Panc1 (cell line): ENCODE results near the gene SURF2. TPM values are rescaled to one million over a fixed set of nuclear protein-coding genes. Genes with fewer than 3 reads are reported as not detected.
"Not testable (repeated sequence)": the region's sequence is repeated elsewhere in the genome, so short reads cannot be mapped to it uniquely, and the experiment has no call there.

Source experiments
- ATAC-seq: fragments of 200-7000 bp; cut with Tn5 transposase; 2 replicates; pipeline ENCODE4 v1.9.1; 2020; ENCODE audit warnings: mild to moderate bottlenecking, moderate library complexity
- BruUV-seq: library from RNA; stranded (reverse); fragments of 400-500 nt; replicated peaks from 2 replicates; lab custom pipeline; 2021; lab: Mats Ljungman, UMichigan
- CTCF ChIA-PET: fragments of 300-600 bp; sonication (Branson Sonifier 250); formaldehyde crosslinking; loops from one replicate; lab custom pipeline; 2022; ENCODE audit warnings: antibody characterized with exemption; lab: Charles Lee
- POLR2A ChIA-PET: fragments of 300-600 bp; sonication (Branson Sonifier 250); formaldehyde crosslinking; loops from one replicate; lab custom pipeline; 2022; ENCODE audit warnings: antibody characterized with exemption; lab: Charles Lee
- DNase-seq: peaks from one replicate; pipeline ENCODE4 v3.0.0-alpha.2; 2010; ENCODE audit warnings: low read depth, low spot score
- H3K27ac ChIP-seq: 2 replicates; pipeline ENCODE4 v1.5.1; 2011; ENCODE audit warnings: mild to moderate bottlenecking, low read length, inconsistent platforms
- H3K27me3 ChIP-seq: fragments of 200-500 bp; sonication (Bioruptor generic); 2 replicates; pipeline ENCODE4 v1.6.0; 2014; ENCODE audit warnings: low read length, inconsistent platforms; ENCODE audit not compliant: control insufficient read depth, insufficient read depth
- H3K36me3 ChIP-seq: fragments of 200-500 bp; sonication (Bioruptor generic); 2 replicates; pipeline ENCODE4 v1.5.1; 2014; ENCODE audit warnings: inconsistent platforms, mild to moderate bottlenecking, low read length, moderate library complexity; ENCODE audit not compliant: control insufficient read depth, insufficient read depth
- H3K4me1 ChIP-seq: 2 replicates; pipeline ENCODE4 v1.5.1; 2011; ENCODE audit warnings: inconsistent platforms, mild to moderate bottlenecking, low read length, moderate library complexity; ENCODE audit not compliant: control insufficient read depth, insufficient read depth
- H3K4me3 ChIP-seq, 2 experiments: 2 replicates each; pipeline ENCODE4 v1.5.1; 2011 to 2012; ENCODE audit warnings: low read depth in 2 of 2, low read length in 2 of 2, mild to moderate bottlenecking in 2 of 2, inconsistent platforms in 1 of 2, moderate library complexity in 1 of 2
- H3K9me3 ChIP-seq: fragments of 200-500 bp; sonication (Bioruptor generic); 2 replicates; pipeline ENCODE4 v1.5.1; 2014; ENCODE audit warnings: low read depth, mild to moderate bottlenecking, inconsistent platforms, low read length, moderate library complexity; ENCODE audit not compliant: control insufficient read depth, insufficient read depth
- POLR2AphosphoS5 ChIP-seq: IDR thresholded peaks from 2 replicates; pipeline ENCODE4 v1.6.1; 2012; ENCODE audit warnings: mild to moderate bottlenecking, low read depth, low read length, moderate library complexity
- SIN3A ChIP-seq: IDR thresholded peaks from 2 replicates; pipeline ENCODE4 v1.6.1; 2012; ENCODE audit warnings: low read depth, mild to moderate bottlenecking, low read length, moderate library complexity, borderline replicate concordance; ENCODE audit not compliant: insufficient read depth
- TCF7L2 ChIP-seq: IDR thresholded peaks from 2 replicates; pipeline ENCODE4 v1.6.1; 2011; ENCODE audit warnings: mild to moderate bottlenecking, low read depth, low read length, inconsistent platforms
- in situ Hi-C: cut with HindIII; loops from 2 replicates; pipeline ENCODE4 v1.10.0; 2016; ENCODE audit warnings: low sequenced_read_pairs, low pct_unique_long_range_greater_than_20kb
- intact Hi-C: fragments of 100-400 bp; cut with micrococcal nuclease; formaldehyde crosslinking; loops from one replicate; pipeline ENCODE4 v1.10.0; 2022; ENCODE audit not compliant: unreplicated experiment
- total RNA-seq: library from RNA; stranded (reverse); gene quantifications from one replicate; pipeline ENCODE4 v1.2.1, GENCODE V29; 2021; ENCODE audit not compliant: unreplicated experiment
- TF ChIP-seq, protein P1 (sequence below), 2 experiments: IDR thresholded peaks; 2 replicates each; pipeline ENCODE4 v1.6.1; 2011 to 2012; ENCODE audit warnings: low read depth in 2 of 2, control low read depth in 1 of 2, low read length in 1 of 2, mild to moderate bottlenecking in 1 of 2, moderate library complexity in 1 of 2; ENCODE audit not compliant: insufficient read depth in 1 of 2
- TF ChIP-seq, protein P2 (sequence below): fragments of 450-650 bp; IDR thresholded peaks from 2 replicates; pipeline ENCODE4 v1.5.1; 2017; ENCODE audit warnings: mild to moderate bottlenecking

Gene SURF2
- total RNA-seq, 1 experiment from 2014 or later: 19.2 TPM

DNA sequence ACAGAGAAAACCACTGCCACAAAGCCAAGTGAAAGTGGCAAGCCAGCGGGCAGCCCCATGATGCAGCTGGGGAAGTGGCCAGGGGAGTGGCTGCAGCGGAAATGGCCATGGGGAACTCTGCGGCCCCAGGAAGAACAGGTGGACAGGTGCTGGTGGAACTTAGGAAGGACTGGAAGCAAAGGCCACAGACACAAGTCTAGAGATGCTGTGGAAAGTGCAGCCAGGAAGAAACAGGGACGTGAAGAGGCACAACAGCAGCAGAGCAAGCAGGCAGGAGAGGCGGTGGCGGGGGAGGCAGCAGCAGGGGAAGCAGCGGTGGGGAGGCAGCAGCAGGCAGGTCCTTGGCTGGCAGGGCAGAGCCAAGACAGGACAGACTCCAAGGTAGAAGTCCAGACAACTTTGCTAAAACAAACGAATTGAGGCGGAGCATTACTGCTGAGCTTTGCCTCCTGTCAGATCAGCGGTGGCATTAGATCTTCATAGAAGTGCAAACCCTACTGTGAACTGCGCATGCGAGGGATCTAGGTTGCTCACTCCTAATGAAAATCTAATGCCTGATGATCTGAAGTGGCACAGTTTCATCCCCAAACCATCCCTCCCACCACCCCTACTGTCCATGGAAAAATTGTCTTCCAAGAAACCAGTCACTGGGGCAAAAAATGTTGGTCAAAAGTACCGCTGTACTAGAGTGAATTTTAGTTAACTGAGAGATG lies 32.2 kb upstream of the SURF2 start:
- CTCF ChIA-PET: no interaction called here
- no peaks in the 10 kb centered on the region for H3K27me3 ChIP-seq

GRCh38 chr9:133327021-133327420 lies 29.3 kb upstream of the SURF2 start:
- H3K4me1 ChIP-seq, POLR2A ChIA-PET, intact Hi-C loops, BruUV-seq, in situ Hi-C loops, H3K4me3 ChIP-seq, DNase-seq, H3K27ac ChIP-seq, ATAC-seq, H3K27me3 ChIP-seq, H3K9me3 ChIP-seq, CTCF ChIA-PET, H3K36me3 ChIP-seq: not testable (repeated sequence)

More for the DNA sequence above, 32.2 kb upstream of the SURF2 start:
- ATAC-seq: no peak
- TF ChIP-seq SIN3A: no peak
- no peak for TF ChIP-seq POLR2AphosphoS5
- TF ChIP-seq TCF7L2: no peak
- TF ChIP-seq, protein P1, sequence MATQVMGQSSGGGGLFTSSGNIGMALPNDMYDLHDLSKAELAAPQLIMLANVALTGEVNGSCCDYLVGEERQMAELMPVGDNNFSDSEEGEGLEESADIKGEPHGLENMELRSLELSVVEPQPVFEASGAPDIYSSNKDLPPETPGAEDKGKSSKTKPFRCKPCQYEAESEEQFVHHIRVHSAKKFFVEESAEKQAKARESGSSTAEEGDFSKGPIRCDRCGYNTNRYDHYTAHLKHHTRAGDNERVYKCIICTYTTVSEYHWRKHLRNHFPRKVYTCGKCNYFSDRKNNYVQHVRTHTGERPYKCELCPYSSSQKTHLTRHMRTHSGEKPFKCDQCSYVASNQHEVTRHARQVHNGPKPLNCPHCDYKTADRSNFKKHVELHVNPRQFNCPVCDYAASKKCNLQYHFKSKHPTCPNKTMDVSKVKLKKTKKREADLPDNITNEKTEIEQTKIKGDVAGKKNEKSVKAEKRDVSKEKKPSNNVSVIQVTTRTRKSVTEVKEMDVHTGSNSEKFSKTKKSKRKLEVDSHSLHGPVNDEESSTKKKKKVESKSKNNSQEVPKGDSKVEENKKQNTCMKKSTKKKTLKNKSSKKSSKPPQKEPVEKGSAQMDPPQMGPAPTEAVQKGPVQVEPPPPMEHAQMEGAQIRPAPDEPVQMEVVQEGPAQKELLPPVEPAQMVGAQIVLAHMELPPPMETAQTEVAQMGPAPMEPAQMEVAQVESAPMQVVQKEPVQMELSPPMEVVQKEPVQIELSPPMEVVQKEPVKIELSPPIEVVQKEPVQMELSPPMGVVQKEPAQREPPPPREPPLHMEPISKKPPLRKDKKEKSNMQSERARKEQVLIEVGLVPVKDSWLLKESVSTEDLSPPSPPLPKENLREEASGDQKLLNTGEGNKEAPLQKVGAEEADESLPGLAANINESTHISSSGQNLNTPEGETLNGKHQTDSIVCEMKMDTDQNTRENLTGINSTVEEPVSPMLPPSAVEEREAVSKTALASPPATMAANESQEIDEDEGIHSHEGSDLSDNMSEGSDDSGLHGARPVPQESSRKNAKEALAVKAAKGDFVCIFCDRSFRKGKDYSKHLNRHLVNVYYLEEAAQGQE (IDR thresholded peaks at IDR 0.05; ENCODE audit: insufficient read depth in 1 of 2, low read depth in 2 of 2, low read length in 1 of 2): no peak
- TF ChIP-seq, protein P2, sequence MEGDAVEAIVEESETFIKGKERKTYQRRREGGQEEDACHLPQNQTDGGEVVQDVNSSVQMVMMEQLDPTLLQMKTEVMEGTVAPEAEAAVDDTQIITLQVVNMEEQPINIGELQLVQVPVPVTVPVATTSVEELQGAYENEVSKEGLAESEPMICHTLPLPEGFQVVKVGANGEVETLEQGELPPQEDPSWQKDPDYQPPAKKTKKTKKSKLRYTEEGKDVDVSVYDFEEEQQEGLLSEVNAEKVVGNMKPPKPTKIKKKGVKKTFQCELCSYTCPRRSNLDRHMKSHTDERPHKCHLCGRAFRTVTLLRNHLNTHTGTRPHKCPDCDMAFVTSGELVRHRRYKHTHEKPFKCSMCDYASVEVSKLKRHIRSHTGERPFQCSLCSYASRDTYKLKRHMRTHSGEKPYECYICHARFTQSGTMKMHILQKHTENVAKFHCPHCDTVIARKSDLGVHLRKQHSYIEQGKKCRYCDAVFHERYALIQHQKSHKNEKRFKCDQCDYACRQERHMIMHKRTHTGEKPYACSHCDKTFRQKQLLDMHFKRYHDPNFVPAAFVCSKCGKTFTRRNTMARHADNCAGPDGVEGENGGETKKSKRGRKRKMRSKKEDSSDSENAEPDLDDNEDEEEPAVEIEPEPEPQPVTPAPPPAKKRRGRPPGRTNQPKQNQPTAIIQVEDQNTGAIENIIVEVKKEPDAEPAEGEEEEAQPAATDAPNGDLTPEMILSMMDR: no peak
- Histone ChIP-seq H3K4me1 (no peaks in the 10 kb centered on the region), H3K36me3 (no peaks in the 10 kb centered on the region), H3K4me3 (no peak overlapping the region), H3K27ac (no peak overlapping the region), H3K9me3 (no peaks in the 10 kb centered on the region)
- BruUV-seq: no TSS peak
- POLR2A ChIA-PET: no interaction called here
- intact Hi-C loops (no loop called here), in situ Hi-C loops (no loop called here)
- DNase-seq: no peak

DNA sequence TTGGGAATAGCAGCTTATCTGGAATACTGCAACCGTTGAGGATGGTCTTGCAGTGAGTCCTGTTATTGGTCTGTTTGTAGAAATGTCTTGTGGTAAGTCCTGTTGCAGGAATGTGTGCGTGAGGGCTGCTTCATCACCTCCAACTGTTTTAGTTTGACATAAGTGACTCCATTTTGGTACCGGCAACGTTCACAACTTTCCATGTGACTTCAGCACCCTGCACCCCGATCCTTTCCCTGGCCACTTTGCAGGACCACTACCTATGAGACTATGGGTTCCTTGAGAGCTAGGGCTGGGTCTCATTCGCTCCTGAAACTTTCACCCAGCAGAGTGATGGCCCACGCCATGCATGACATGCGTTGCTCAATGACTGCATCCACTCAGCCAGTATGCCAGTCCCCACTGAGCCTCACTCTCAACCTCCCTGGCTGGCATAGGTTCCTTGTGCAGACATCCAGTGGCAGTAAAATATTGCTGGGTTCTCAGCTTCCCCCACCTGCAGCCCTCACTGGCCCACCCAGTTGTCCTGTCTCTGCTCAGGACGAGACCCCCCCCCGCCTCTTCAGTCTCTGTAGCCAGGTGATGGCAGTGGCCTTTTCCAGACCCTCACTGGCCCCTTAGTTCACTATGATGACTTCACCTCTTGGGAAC lies 28.4 kb upstream of the SURF2 start:
- intact Hi-C loops: loop anchor here (2.0 kb wide), 1 partner anchor 141 kb away; no protein-coding TSS in a partner anchor
- Histone ChIP-seq H3K36me3 (no peaks in the 10 kb centered on the region; the same call in 1 of the 2 replicates), H3K27me3 (no peaks in the 10 kb centered on the region), H3K27ac (no peak overlapping the region), H3K4me1 (no peaks in the 10 kb centered on the region; the same call in 1 of the 2 replicates), H3K9me3 (no peaks in the 10 kb centered on the region), H3K4me3 (no peak overlapping the region)
- no TSS peak for BruUV-seq
- POLR2A ChIA-PET: no interaction called here
- no peak for TF ChIP-seq SIN3A
- TF ChIP-seq POLR2AphosphoS5: no peak
- TF ChIP-seq, protein P1 (IDR thresholded peaks at IDR 0.05; ENCODE audit: insufficient read depth in 1 of 2, low read depth in 2 of 2, low read length in 1 of 2): no peak
- TF ChIP-seq, protein P2: no peak
- in situ Hi-C loops: no loop called here
- CTCF ChIA-PET: no interaction called here
- ATAC-seq (no peak), DNase-seq (no peak)
